LNCAP (cell line): ENCODE measurements around the gene PEF1.

ENCODE experiments used
- CTCF ChIP-seq: fragments of 450-650 bp; IDR thresholded peaks from 2 replicates; pipeline ENCODE4 v1.5.1; 2017; ENCODE audit warnings: mild to moderate bottlenecking

Gene PEF1

GRCh38 chr1:31652891-31653499 is 8.3 kb upstream of the PEF1 start:
- TF ChIP-seq CTCF = no peak

GRCh38 chr1:31651766-31652165 is 7.1 kb upstream of the PEF1 start:
- TF ChIP-seq CTCF = no peak

GRCh38 chr1:31651089-31651420 is 6.4 kb upstream of the PEF1 start:
- no peak for TF ChIP-seq CTCF

GRCh38 chr1:31650161-31651088 is 5.7 kb upstream of the PEF1 start:
- TF ChIP-seq CTCF = no peak

GRCh38 chr1:31648641-31649357 is 4.1 kb upstream of the PEF1 start:
- TF ChIP-seq CTCF = no peak

- TF ChIP-seq CTCF = no peak
Observed at GRCh38 chr1:31648190-31648589, 3.5 kb upstream of the PEF1 start.

GRCh38 chr1:31647106-31647505 is 2.4 kb upstream of the PEF1 start:
- no peak for TF ChIP-seq CTCF
